HG02870 (cell line): ENCODE measurements around the gene MAP4K4.
"Not testable (repeated sequence)": the region's sequence is repeated elsewhere in the genome, so short reads cannot be mapped to it uniquely, and the experiment has no call there.

Experiments used
- ATAC-seq: cut with Tn5 transposase; IDR thresholded peaks from one replicate; pipeline ENCODE4 v1.9.1; 2021; ENCODE audit warnings: mild to moderate bottlenecking, moderate library complexity; ENCODE audit not compliant: unreplicated experiment

Gene MAP4K4

GRCh38 chr2:101741775-101742520 is 44.4 kb downstream of the MAP4K4 start:
- no peak for ATAC-seq

DNA sequence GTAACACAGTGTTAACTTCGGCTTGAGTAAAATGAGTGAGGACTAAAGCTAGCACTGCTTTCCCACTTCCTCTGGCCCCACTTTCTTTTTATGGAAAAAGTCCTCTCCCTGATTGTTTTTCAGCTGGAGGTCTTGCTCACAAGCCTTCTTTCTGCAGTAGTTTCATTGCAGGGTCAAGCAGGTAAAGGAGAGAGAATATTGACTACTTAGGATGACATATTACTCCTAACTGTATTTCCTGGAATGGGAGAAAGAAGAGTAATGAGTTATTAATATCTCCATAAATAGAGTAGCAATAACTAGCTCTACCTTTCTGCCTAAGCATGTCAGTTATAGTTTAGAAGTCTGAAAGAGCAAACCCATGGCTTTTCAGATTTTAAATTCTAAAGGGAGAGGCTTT is 45.0 kb downstream of the MAP4K4 start:
- ATAC-seq: no peak

GRCh38 chr2:101743288-101743687 is 45.8 kb downstream of the MAP4K4 start:
- no peak for ATAC-seq

GRCh38 chr2:101744832-101745231 is 47.3 kb downstream of the MAP4K4 start:
- ATAC-seq: no peak

- no peak for ATAC-seq
These were observed 48.5 kb downstream of the MAP4K4 start for GRCh38 chr2:101745711-101746694.

DNA sequence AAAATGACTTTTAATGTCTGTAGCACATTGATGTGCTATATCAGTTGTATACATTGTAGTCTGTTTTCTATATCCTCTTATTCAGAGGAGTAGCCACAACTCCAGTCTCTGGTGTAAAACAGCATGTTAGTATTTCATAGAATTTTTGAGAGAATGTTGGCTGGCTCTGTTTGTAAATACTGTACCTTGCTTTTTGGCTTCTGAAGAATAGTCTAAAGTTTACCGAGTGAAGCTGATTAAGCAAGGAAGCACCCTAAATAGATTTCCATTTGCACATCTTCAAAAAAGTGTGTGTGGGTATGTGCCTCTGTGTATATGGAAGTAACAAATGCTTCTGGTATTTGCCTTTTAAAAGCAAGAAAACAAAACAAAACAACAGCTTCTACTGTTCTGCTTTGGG is 50.5 kb downstream of the MAP4K4 start:
- no peak for ATAC-seq

- ATAC-seq: not testable (repeated sequence)
These were observed 51.0 kb downstream of the MAP4K4 start for GRCh38 chr2:101748462-101748861.

DNA sequence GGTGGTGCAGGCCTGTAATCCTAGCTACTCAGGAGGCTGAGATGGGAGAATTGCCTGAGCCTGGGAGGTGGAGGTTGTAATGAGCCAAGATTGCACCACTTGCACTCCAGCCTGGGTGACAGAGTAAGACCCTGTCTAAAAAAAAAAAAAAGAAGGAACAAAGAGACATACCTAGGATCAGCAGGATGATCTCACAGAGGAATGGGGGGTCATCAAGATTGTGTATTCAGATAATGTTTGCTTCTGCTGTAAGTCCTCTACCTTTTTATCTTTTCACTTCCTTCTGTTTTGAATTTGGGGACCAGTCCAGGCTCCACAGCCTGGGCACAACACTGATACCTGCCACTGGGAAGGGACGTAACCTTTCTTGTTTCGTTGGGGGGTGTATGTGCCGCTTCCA is 53.2 kb downstream of the MAP4K4 start:
- ATAC-seq: no peak

DNA sequence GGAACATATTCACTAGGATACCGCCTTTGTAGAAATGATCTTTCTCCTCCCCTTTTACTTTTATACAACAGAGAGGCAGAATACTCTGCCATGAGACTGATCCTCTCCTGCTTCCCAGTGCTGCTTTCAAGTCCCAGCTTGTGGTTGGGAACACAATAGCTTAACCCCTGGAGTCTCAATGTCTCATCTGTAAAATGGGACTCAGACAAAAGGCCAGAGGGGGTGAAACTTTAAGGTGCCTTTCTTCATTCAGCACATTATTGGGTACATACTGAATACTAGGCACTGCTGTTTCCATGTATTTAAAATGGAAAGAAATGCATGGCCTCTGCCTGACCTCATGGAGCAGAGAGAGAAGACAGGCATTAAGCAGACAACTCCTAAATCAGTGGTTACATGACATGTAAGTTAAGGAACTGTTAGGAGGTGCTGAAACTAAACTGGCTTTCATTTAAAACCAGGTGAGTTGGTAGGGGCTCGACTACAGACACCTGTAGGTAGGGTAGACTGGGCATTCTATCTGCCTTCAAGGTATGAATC is 53.8 kb downstream of the MAP4K4 start:
- ATAC-seq: no peak

- ATAC-seq: peak; percentile 47
These were observed 54.5 kb downstream of the MAP4K4 start for GRCh38 chr2:101751875-101752619.

DNA sequence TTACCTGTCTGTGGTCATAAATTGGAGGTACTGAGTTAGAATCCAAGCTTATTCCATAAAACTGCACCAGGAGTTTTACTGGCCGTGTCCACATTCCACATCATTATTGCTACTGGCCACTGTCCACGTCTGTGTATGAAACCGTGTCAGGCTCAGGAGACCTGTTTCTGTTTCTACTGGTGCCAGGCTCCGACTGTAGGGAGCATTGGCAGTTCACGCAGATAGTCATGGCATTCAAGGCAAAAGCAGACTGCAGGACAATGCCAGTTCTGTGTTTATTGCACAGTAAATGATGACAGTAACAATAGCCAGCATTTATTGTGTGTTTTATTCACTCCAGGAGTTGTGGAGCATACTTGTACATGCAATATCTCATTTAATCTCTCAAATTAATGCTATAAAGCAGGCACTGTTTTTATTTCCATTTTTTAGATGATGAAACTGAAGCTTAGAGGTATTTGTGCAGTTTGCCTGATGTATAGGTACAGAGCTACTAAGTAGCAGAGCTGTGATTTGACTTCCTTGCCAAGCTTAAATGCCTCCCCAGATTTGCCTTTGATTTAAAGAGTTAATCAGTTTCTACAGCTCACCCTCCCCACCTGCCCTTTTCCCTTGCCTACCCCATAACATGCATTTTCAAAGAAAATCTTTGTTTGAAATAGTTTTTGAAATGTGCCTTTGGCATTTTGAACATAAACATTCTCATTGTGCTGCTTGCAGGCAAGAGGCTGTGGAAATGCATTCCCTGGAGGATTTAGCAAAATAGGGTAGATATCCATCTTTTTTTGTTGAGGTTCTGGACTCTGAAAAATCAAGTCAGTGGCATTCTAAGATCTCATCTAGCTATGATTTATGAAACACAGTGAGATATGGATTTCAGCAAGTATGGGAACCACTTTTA is 55.5 kb downstream of the MAP4K4 start:
- no peak for ATAC-seq

DNA sequence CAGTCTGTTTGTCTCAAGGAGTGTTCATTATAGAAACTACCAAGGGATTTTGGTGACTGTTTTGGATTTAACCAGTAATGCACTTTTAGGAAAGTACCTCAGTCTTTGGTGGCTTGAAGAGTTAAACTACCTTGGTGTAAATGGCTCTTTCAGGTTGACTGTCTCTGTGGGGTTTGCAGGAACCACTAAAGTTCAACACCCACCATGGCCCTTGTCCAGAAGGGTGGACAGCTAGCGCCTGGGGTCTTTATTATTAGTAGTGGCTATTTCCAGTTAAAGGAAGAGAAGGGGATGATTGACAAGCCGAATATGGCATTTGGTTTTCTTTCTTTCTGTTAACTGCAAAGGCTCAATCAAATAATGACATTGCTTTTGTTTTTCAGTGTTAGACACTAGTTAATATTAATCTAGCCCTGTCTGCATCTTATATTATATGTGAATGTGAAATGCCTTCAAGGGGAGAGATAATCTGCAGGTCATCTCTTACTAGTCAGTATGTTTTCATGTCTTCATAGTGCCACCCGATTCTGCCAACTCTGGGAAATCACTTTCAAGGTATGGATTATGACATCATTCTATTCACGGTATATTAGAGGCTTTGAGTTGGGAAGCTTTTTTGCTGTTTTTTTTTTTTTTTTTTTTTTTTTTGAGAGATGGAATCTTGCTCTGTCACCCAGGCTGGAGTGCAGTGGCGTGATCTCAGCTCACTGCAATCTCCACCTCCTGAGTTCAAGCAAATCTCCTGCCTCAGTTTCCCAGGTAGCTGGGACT is 56.4 kb downstream of the MAP4K4 start:
- peak; percentile 48 for ATAC-seq

GRCh38 chr2:101754618-101755017 is 57.1 kb downstream of the MAP4K4 start:
- ATAC-seq: no peak

GRCh38 chr2:101756266-101756665 is 58.8 kb downstream of the MAP4K4 start:
- no peak for ATAC-seq

DNA sequence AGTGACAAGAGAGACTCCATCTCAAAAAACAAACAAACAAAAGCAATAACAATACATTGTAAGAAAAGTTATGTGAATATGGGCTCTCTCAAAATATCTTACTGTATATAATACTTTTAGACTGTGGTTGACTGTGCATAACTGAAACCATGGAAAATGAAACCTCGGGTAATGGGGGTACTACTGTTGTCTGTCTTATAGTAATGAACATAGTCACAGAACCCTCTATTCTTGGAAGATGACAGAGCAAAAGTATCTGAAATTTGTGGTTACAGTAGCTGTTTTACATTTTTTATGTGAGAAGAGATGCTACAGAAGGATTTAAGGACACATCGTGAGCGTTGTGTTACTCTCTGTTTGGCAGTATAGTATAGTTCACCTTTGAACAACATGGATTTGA is 60.5 kb downstream of the MAP4K4 start:
- ATAC-seq: no peak

GRCh38 chr2:101759162-101759561 is 61.7 kb downstream of the MAP4K4 start:
- no peak for ATAC-seq

DNA sequence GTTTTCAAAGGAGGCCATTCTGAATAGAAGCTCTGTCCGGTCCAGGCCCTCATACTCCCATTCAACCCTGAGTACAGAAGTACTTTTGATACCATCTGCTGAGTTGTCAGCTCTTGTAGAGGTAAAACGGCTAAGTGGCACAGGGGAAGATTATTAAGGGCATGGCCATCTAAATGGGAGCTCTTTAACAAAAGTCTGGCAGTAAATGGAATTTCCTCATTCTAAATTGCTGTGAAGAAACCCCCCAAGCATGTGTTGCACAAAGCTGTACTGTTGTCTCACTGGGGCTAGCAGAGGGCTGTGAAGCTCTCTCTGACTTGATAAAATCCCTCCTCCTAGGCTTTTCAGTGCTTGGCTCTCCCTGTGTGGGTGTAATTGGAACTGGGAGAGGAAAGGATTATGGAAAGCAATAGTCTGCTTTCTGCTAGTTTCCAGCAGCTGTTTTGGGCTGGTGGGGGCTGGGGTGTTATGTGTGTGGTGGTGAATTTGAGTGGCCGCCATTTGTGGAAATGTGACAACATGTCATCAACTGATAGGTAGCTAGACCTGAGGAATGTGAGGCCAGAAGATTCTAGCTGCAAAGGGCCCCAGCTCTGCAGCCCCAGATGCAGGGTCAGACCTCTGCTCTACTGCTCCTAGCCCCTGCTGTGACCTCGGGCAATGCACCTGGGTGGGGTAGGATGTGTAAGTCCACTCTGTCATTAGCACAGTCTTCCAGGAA is 65.1 kb downstream of the MAP4K4 start:
- no peak for ATAC-seq

- ATAC-seq: no peak
These were observed 66.2 kb downstream of the MAP4K4 start for GRCh38 chr2:101763496-101764333.
